ENCODE measurements around the gene SLC43A1. TPM values are rescaled to one million over a fixed set of nuclear protein-coding genes. Genes with fewer than 3 reads are reported as not detected.
A peak's percentile ranks its signal among the peaks of the same experiment; 100 is the strongest.

The SLC43A1 gene
- total RNA-seq = 10 to 100 TPM in 3 of 4 donors, 1 to 10 TPM in 1; 4.6 to 19.0 (median 11.2) TPM

DNA sequence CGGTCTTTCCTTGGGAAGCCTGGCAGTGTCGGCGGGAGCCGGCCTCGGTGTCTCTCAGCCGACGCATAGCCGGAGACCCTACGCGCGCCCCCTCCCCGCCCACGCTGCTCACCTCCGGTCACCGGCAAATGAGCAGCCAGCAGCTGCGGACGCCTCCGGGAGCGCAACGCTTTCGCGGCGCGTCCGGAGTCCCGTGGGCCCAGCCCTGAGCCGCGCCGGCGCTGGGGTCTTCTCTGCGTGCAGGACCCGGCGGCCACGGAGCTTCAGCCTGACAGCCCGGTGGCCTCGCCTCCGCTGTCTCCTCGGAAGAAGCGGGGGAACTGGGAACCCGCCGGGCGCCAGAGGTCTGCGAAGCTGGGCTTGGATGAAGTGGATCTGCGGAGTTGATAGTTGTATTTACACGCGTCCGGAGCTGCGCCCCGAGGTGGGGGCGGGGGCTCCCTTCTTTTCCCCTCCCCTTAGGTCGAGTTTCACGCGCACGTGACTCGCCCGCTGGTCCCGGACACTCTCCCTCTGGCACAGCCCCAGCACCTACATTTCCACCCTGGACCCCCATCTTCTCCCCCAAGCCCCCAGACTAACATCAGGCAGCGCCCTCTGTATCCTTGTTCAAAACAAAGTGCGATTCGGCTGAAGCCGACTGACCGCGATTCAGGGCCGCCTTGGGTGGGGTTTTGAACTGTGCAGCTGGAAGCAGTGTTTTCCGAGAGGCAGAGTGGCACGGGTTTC lies at the start of gene SLC43A1:
Gene SLC43A1, minus strand, starts transcription at position 371 of the 729 bp plus-strand sequence. CDS start 1,591 bp downstream, outside the sequence.
- Histone ChIP-seq H3K4me1 (peaks cover 0 to 14% (median 3%) of the 10 kb centered on the region in 4 donors), H3K4me3 (peak within 1 kb of the TSS; percentile 70 to 93 (median 82)), H3K9me3 (no peaks in the 10 kb centered on the region), H3K36me3 (no peaks in the 10 kb centered on the region), H3K27me3 (no peaks in the 10 kb centered on the region), H3K27ac (peak within 1 kb of the TSS; percentile 18 to 68 (median 48))
- peak in 2 of 3 donors; percentile 33 to 67 for DNase-seq
- TF ChIP-seq, protein P1, sequence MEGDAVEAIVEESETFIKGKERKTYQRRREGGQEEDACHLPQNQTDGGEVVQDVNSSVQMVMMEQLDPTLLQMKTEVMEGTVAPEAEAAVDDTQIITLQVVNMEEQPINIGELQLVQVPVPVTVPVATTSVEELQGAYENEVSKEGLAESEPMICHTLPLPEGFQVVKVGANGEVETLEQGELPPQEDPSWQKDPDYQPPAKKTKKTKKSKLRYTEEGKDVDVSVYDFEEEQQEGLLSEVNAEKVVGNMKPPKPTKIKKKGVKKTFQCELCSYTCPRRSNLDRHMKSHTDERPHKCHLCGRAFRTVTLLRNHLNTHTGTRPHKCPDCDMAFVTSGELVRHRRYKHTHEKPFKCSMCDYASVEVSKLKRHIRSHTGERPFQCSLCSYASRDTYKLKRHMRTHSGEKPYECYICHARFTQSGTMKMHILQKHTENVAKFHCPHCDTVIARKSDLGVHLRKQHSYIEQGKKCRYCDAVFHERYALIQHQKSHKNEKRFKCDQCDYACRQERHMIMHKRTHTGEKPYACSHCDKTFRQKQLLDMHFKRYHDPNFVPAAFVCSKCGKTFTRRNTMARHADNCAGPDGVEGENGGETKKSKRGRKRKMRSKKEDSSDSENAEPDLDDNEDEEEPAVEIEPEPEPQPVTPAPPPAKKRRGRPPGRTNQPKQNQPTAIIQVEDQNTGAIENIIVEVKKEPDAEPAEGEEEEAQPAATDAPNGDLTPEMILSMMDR (IDR thresholded peaks at IDR 0.05) = no peak
- TF ChIP-seq POLR2A (IDR thresholded peaks at IDR 0.05) = no peak

DNA sequence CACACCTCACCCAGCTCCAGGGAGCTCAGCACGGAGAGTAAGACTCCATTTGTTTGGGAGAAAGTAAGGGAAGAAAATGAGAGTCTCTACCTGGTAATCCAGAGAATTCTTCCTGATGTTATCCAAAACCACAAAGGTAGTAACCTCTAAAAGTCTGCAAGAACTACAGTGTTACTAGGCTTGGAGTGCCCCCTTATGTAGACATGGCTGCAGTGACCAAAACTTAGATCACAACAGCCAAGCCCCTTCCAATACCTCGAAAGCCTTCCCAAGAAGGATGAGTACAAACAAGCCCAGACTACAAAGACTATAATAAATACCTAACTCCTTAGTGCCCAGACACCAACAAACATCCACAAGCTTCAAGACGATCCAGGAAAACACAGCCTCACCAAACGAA lies 47.1 kb upstream of the SLC43A1 start:
- no peak overlapping the region for H3K4me3 ChIP-seq

GRCh38 chr11:57560146-57560545 lies 44.6 kb upstream of the SLC43A1 start:
- TF ChIP-seq, protein P1 (IDR thresholded peaks at IDR 0.05) = no peak
- TF ChIP-seq POLR2A (IDR thresholded peaks at IDR 0.05) = no peak
- no peak for DNase-seq
- H3K27me3 ChIP-seq = no peaks in the 10 kb centered on the region
- no peaks in the 10 kb centered on the region for H3K9me3 ChIP-seq
- no peak overlapping the region for H3K4me3 ChIP-seq
- H3K4me1 ChIP-seq = peaks cover 0 to 4% (median 0%) of the 10 kb centered on the region in 4 donors
- no peak overlapping the region for H3K27ac ChIP-seq
- H3K36me3 ChIP-seq = peaks cover 0 to 40% (median 0%) of the 10 kb centered on the region in 3 donors

More for the DNA sequence above, 47.1 kb upstream of the SLC43A1 start:
- Histone ChIP-seq H3K27me3 (no peaks in the 10 kb centered on the region), H3K9me3 (no peaks in the 10 kb centered on the region), H3K4me1 (peaks cover 0 to 18% (median 6%) of the 10 kb centered on the region in 4 donors), H3K27ac (no peak overlapping the region), H3K36me3 (peaks cover 0 to 19% (median 0%) of the 10 kb centered on the region in 3 donors)
- no peak for DNase-seq
- TF ChIP-seq, protein P1 (IDR thresholded peaks at IDR 0.05) = no peak
- TF ChIP-seq POLR2A (IDR thresholded peaks at IDR 0.05) = no peak

DNA sequence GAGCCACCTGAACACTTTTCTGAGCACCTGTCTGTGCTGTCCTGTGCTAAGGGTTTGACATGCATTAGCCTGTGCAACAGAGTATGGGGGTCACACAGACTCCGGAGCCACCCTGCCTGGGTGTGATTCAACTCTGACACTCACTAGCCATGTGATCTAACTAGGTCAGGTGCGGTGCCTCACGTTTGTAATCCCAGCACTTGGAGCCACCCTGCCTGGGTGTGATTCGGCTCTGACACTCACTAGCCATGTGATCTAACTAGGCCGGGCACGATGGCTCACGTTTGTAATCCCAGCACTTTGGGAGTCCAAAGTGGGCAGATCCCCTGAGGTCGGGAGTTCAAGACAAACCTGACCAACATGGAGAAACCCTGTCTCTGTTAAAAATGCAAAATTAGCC lies 40.5 kb upstream of the SLC43A1 start:
- no peak overlapping the region for H3K4me3 ChIP-seq
- H3K36me3 ChIP-seq = peaks cover 0 to 78% (median 0%) of the 10 kb centered on the region in 3 donors
- H3K27ac ChIP-seq = no peak overlapping the region
- no peaks in the 10 kb centered on the region for H3K9me3 ChIP-seq
- no peaks in the 10 kb centered on the region for H3K27me3 ChIP-seq
- DNase-seq = no peak
- TF ChIP-seq, protein P1 (IDR thresholded peaks at IDR 0.05) = no peak
- no peak for TF ChIP-seq POLR2A (IDR thresholded peaks at IDR 0.05)
- H3K4me1 ChIP-seq = no peaks in the 10 kb centered on the region

DNA sequence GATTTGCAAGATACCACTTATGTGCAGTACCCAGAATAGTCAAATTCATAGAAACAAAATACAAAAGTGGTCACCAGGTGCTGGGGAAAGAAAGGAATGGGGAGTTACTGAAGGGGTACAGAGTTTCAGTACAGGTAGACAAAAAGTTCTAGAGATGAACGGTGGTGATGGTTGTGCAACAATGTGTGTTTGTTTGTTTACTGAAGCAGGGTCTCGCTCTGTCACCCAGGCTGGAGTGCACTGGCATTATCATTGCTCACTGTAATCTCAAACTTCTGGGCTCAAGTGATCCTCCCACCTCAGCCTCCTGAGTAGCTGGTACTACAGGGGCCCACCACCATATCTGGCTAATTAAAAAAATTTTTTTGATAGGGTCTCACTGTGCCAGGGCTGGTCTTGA lies 39.9 kb upstream of the SLC43A1 start:
- Histone ChIP-seq H3K4me1 (no peaks in the 10 kb centered on the region), H3K27me3 (no peaks in the 10 kb centered on the region), H3K27ac (no peak overlapping the region), H3K9me3 (no peaks in the 10 kb centered on the region), H3K36me3 (peaks cover 0 to 84% (median 0%) of the 10 kb centered on the region in 3 donors), H3K4me3 (no peak overlapping the region)
- TF ChIP-seq, protein P1 (IDR thresholded peaks at IDR 0.05) = no peak
- no peak for TF ChIP-seq POLR2A (IDR thresholded peaks at IDR 0.05)
- no peak for DNase-seq
